Thyroid gland (tissue), 4 donors: ENCODE measurements around the gene TENT5C. TPM values are rescaled to one million over a fixed set of nuclear protein-coding genes. Genes with fewer than 3 reads are reported as not detected.

Experiments
- DNase-seq, 2 donors: peaks; one replicate each; pipeline ENCODE4 v3.0.0-alpha.2; 2019
- H3K27ac ChIP-seq, 3 donors: fragments of 200-600 bp; sonication (generic); 1 replicate in 2 of 3; 2 replicates in 1 of 3; pipeline ENCODE4 v1.5.1; 2016 to 2019; ENCODE audit warnings: mild to moderate bottlenecking in 1 of 3, moderate library complexity in 1 of 3
- H3K27me3 ChIP-seq: fragments of 200-600 bp; sonication (generic); one replicate; pipeline ENCODE4 v1.5.1; 2019
- H3K36me3 ChIP-seq, 2 donors: fragments of 200-600 bp; sonication (generic); one replicate each; pipeline ENCODE4 v1.5.1; 2016 to 2019
- H3K4me1 ChIP-seq, 2 donors: fragments of 200-600 bp; sonication (generic); one replicate each; pipeline ENCODE4 v1.5.1; 2017 to 2019
- H3K4me3 ChIP-seq, 3 donors: fragments of 200-600 bp; sonication (generic); replicated peaks in 1 of 3; 1 replicate in 2 of 3; 2 replicates in 1 of 3; pipeline ENCODE4 v1.5.1; 2016; ENCODE audit warnings: mild to moderate bottlenecking in 1 of 3
- H3K9me3 ChIP-seq: fragments of 200-600 bp; sonication (generic); one replicate; pipeline ENCODE4 v1.5.1; 2017
- CTCF ChIP-seq, 6 experiments: fragments of 200-600 bp in 3 of 6; fragments of 450-650 bp in 3 of 6; sonication (generic) in 3 of 6; IDR thresholded peaks; one replicate each; pipeline ENCODE4 v1.5.1; 2016 to 2019; ENCODE audit warnings: antibody characterized with exemption in 6 of 6, mild to moderate bottlenecking in 2 of 6, inconsistent platforms in 1 of 6, moderate library complexity in 1 of 6
- POLR2A ChIP-seq, 2 donors: fragments of 450-650 bp; IDR thresholded peaks; one replicate each; pipeline ENCODE4 v1.6.1; 2017; ENCODE audit warnings: antibody characterized with exemption in 2 of 2, mild to moderate bottlenecking in 2 of 2, moderate library complexity in 1 of 2
- WGBS, 2 donors: methylation state at CpG; one replicate each; pipeline ENCODE4 v1.1.5; 2017; 5-methylcytosine and 5-hydroxymethylcytosine counted together
- intact Hi-C: fragments of 100-400 bp; cut with DNase I; formaldehyde crosslinking; loops from one replicate; pipeline ENCODE4 v1.15.1; 2023
- total RNA-seq, 4 donors: library from RNA; depleted of rRNA; stranded (reverse); fragments of >200 nt; gene quantifications; one replicate each; pipeline ENCODE4 v1.2.3, GENCODE V29; 2016

TENT5C gene
- total RNA-seq, 4 donors from 2014 or later: 14.8 to 30.4 (median 22.2) TPM

GRCh38 chr1:117665556-117666270 lies 59.9 kb downstream of the TENT5C start:
- DNase-seq: peak in 1 of 2 donors; percentile 18
- TF ChIP-seq POLR2A (IDR thresholded peaks at IDR 0.05) (no peak), CTCF (IDR thresholded peaks at IDR 0.05) (no peak)
- WGBS, 2 donors: 60 to 64% methylated on average over 5 of the region's 5 CpGs

GRCh38 chr1:117669572-117669971 lies 63.7 kb downstream of the TENT5C start:
- DNase-seq: no peak
- intact Hi-C loops: no loop called here
- no peak overlapping the region for H3K4me3 ChIP-seq
- WGBS, 2 donors: 71 to 82% methylated on average over 7 of the region's 7 CpGs
- no peaks in the 10 kb centered on the region for H3K36me3 ChIP-seq
- no peak overlapping the region for H3K27ac ChIP-seq
- no peaks in the 10 kb centered on the region for H3K9me3 ChIP-seq
- H3K27me3 ChIP-seq: no peaks in the 10 kb centered on the region
- no peak for TF ChIP-seq CTCF (IDR thresholded peaks at IDR 0.05)
- TF ChIP-seq POLR2A (IDR thresholded peaks at IDR 0.05): no peak
- H3K4me1 ChIP-seq: peaks cover 0 to 14% of the 10 kb centered on the region in 2 donors

More at GRCh38 chr1:117665556-117666270, 59.9 kb downstream of the TENT5C start:
- no peak overlapping the region for H3K4me3 ChIP-seq
- H3K27me3 ChIP-seq: no peaks in the 10 kb centered on the region
- intact Hi-C loops: no loop called here
- no peak overlapping the region for H3K27ac ChIP-seq
- no peaks in the 10 kb centered on the region for H3K9me3 ChIP-seq
- no peaks in the 10 kb centered on the region for H3K36me3 ChIP-seq
- H3K4me1 ChIP-seq: peaks cover 0 to 7% of the 10 kb centered on the region in 2 donors

- intact Hi-C loops: loop anchor here (10.0 kb wide), 1 partner anchor 126 kb away; no protein-coding TSS in a partner anchor
- H3K4me3 ChIP-seq: no peak overlapping the region
- no peak for DNase-seq
- 93% methylated on average over 15 of the region's 15 CpGs for WGBS, 2 donors
- H3K27me3 ChIP-seq: no peaks in the 10 kb centered on the region
- H3K4me1 ChIP-seq: peaks cover 0 to 7% of the 10 kb centered on the region in 2 donors
- TF ChIP-seq POLR2A (IDR thresholded peaks at IDR 0.05) (no peak), CTCF (IDR thresholded peaks at IDR 0.05) (no peak)
- no peak overlapping the region for H3K27ac ChIP-seq
- no peaks in the 10 kb centered on the region for H3K9me3 ChIP-seq
- no peaks in the 10 kb centered on the region for H3K36me3 ChIP-seq
These were observed 65.3 kb downstream of the TENT5C start for GRCh38 chr1:117670976-117671780.

GRCh38 chr1:117671781-117672501 lies 66.1 kb downstream of the TENT5C start:
- Histone ChIP-seq H3K27ac (no peak overlapping the region), H3K27me3 (no peaks in the 10 kb centered on the region), H3K4me3 (no peak overlapping the region), H3K36me3 (no peaks in the 10 kb centered on the region), H3K4me1 (peaks cover 0 to 7% of the 10 kb centered on the region in 2 donors), H3K9me3 (no peaks in the 10 kb centered on the region)
- intact Hi-C loops: loop anchor here (10.0 kb wide), 1 partner anchor 127 kb away; no protein-coding TSS in a partner anchor
- TF ChIP-seq POLR2A (IDR thresholded peaks at IDR 0.05) (no peak), CTCF (IDR thresholded peaks at IDR 0.05) (peak in 4 of 6 experiments; percentile 35 to 53 (median 44))
- 55 to 57% methylated on average over 6 of the region's 6 CpGs for WGBS, 2 donors
- peak; percentile 59 to 64 for DNase-seq
